Astrocyte (in vitro differentiated cells and primary cell): Measurements from ENCODE around the gene PEX14. TPM values are rescaled to one million over a fixed set of nuclear protein-coding genes. Genes with fewer than 3 reads are reported as not detected.

Experiments used
- DNase-seq: peaks from one replicate; pipeline ENCODE4 v3.0.0-alpha.2; 2010; ENCODE audit warnings: low read depth
- FAIRE-seq: peaks from 2 replicates; lab custom pipeline; 2011; peaks lifted over from hg19 to GRCh38; lab: Jason Lieb, UNC
- H2AFZ ChIP-seq: 2 replicates; pipeline ENCODE4 v1.6.0; 2012; ENCODE audit warnings: low read depth, low read length, inconsistent platforms
- H3K27ac ChIP-seq: 2 replicates; pipeline ENCODE4 v1.5.1; 2011; ENCODE audit warnings: low read depth, low read length, inconsistent platforms
- H3K27me3 ChIP-seq: 2 replicates; pipeline ENCODE4 v1.6.0; 2011; ENCODE audit warnings: low read length, inconsistent platforms; ENCODE audit not compliant: insufficient read depth
- H3K36me3 ChIP-seq: 2 replicates; pipeline ENCODE4 v1.5.1; 2011; ENCODE audit warnings: low read length, inconsistent platforms; ENCODE audit not compliant: insufficient read depth
- H3K4me1 ChIP-seq: 2 replicates; pipeline ENCODE4 v1.5.1; 2011; ENCODE audit warnings: low read length, inconsistent platforms; ENCODE audit not compliant: insufficient read depth
- H3K4me2 ChIP-seq: 2 replicates; pipeline ENCODE4 v1.6.0; 2012; ENCODE audit warnings: low read length, inconsistent platforms
- H3K4me3 ChIP-seq: 2 replicates; pipeline ENCODE4 v1.5.1; 2011; ENCODE audit warnings: low read depth, mild to moderate bottlenecking, low read length, inconsistent platforms; ENCODE audit not compliant: insufficient read depth
- H3K79me2 ChIP-seq: 2 replicates; pipeline ENCODE4 v1.6.0; 2012; ENCODE audit warnings: mild to moderate bottlenecking, low read length, inconsistent platforms; ENCODE audit not compliant: insufficient read depth
- H3K9ac ChIP-seq: 2 replicates; pipeline ENCODE4 v1.6.0; 2012; ENCODE audit warnings: mild to moderate bottlenecking, low read length, inconsistent platforms
- H3K9me3 ChIP-seq: 2 replicates; pipeline ENCODE4 v1.5.1; 2012; ENCODE audit warnings: low read depth, mild to moderate bottlenecking, low read length, inconsistent platforms; ENCODE audit not compliant: insufficient read depth
- H4K20me1 ChIP-seq: 2 replicates; pipeline ENCODE4 v1.6.0; 2012; ENCODE audit warnings: low read length, inconsistent platforms; ENCODE audit not compliant: insufficient read depth
- H3K27ac Mint-ChIP-seq: one replicate; pipeline ENCODE4 v1.8.0; 2021; ENCODE audit warnings: mild to moderate bottlenecking, mixed read lengths; ENCODE audit not compliant: unreplicated experiment
- H3K27me3 Mint-ChIP-seq: one replicate; pipeline ENCODE4 v1.8.0; 2021; ENCODE audit warnings: low read depth, mixed read lengths; ENCODE audit not compliant: unreplicated experiment
- H3K36me3 Mint-ChIP-seq: one replicate; pipeline ENCODE4 v1.8.0; 2021; ENCODE audit warnings: low read depth, mixed read lengths; ENCODE audit not compliant: unreplicated experiment
- H3K4me1 Mint-ChIP-seq: one replicate; pipeline ENCODE4 v1.8.0; 2021; ENCODE audit warnings: low read depth, mixed read lengths; ENCODE audit not compliant: unreplicated experiment
- H3K4me3 Mint-ChIP-seq: one replicate; pipeline ENCODE4 v1.8.0; 2021; ENCODE audit warnings: mild to moderate bottlenecking, moderate library complexity, mixed read lengths; ENCODE audit not compliant: unreplicated experiment
- H3K9me3 Mint-ChIP-seq: one replicate; pipeline ENCODE4 v1.8.0; 2021; ENCODE audit warnings: mild to moderate bottlenecking, mixed read lengths; ENCODE audit not compliant: unreplicated experiment
- CTCF ChIP-seq: IDR thresholded peaks from 2 replicates; pipeline ENCODE4 v1.5.1; 2011; ENCODE audit warnings: low read depth, mild to moderate bottlenecking, inconsistent platforms, low read length, moderate library complexity; ENCODE audit not compliant: insufficient read depth
- EZH2 ChIP-seq: IDR thresholded peaks from 2 replicates; pipeline ENCODE4 v1.6.1; 2012; ENCODE audit warnings: mild to moderate bottlenecking, low read length, inconsistent platforms; ENCODE audit not compliant: insufficient read depth
- total RNA-seq: library from RNA; stranded (reverse); gene quantifications from 2 replicates; pipeline ENCODE4 v1.2.1, GENCODE V29; 2021

PEX14 gene
- total RNA-seq, 1 donor from 2014 or later, result 23.3 TPM

DNA sequence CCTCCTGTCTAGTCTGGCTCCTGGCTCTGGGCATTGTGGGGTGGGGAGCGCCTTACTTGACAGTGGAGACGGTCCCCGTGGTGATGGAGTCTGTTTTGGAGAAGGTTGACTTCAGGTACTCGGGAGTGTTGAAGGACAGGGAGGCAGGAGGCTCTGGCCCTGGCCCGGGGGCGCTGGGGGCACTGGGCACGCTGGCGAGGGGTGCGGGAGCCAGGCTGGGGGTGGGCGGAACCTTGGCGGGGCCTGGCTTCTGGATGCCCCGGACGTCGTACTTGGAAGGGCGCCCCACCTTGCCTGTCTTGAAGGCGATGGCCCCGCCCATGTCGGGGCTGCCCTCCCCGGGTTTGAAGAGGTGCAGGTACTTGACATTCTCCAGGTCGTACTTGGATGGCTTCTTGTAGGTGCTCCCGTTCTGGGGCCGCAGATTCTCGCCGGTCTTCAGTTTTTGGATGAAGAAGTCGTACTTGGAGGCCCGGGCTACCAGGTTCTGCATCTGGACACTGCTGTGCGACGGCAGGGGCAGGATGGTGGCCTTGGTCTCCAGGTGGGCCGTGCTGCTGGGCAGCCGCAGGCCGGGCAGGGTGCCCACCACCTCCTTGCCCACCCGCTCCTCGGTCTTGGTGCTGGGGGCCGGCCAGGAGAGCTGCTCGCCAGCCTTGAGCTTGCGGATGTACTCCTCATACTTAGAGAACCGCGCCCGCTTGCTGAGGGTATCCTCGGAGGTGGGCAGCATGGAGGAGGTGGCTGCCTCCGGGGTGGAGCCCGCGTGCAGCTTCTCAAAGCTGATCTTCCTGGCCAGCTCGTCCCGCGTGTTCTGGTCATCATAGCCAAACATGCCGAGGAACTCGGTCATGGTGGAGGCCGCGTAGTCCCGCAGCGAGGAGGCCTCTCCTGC, 185.1 kb downstream of the PEX14 start:
- H3K4me1 ChIP-seq, result no peaks in the 10 kb centered on the region

DNA sequence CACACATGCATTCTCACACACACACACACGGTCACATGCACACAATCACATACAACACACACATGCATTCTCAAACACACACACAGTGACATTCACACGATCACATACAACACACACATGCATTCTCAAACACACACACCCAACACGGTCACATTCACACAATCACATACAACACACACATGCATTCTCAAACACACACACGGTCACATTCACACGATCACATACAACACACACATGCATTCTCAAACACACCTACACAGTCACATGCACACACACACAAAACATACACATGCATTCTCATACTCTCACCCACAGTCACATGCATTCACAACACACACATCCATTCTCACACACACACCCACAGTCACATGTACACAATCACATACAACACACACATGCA, 186.7 kb downstream of the PEX14 start:
- DNase-seq (no peak), FAIRE-seq (peak; percentile 34)
- Histone ChIP-seq H3K4me3 (no peak overlapping the region), H3K9me3 (no peaks in the 10 kb centered on the region), H4K20me1 (peaks cover 6% of the 10 kb centered on the region), H3K79me2 (no peaks in the 10 kb centered on the region), H3K27me3 (no peaks in the 10 kb centered on the region), H3K4me2 (no peak overlapping the region), H3K27ac (no peak overlapping the region), H3K4me1 (no peaks in the 10 kb centered on the region), H3K9ac (no peak overlapping the region), H2AFZ (no peak overlapping the region), H3K36me3 (no peaks in the 10 kb centered on the region)
- Mint-ChIP-seq H3K4me1 (no peaks in the 10 kb centered on the region), H3K36me3 (peaks cover 2% of the 10 kb centered on the region), H3K9me3 (no peaks in the 10 kb centered on the region), H3K4me3 (no peak overlapping the region), H3K27ac (no peak overlapping the region), H3K27me3 (peaks cover 6% of the 10 kb centered on the region)
- TF ChIP-seq CTCF, result no peak
- no peak for TF ChIP-seq EZH2

More for the DNA sequence above, 185.1 kb downstream of the PEX14 start:
- no peak overlapping the region for H3K4me3 Mint-ChIP-seq
- no peak overlapping the region for H3K4me2 ChIP-seq
- H3K36me3 ChIP-seq, result no peaks in the 10 kb centered on the region
- H3K27me3 ChIP-seq, result no peaks in the 10 kb centered on the region
- no peak overlapping the region for H3K9ac ChIP-seq
- H3K27ac ChIP-seq, result no peak overlapping the region
- H3K79me2 ChIP-seq, result no peaks in the 10 kb centered on the region
- H3K9me3 Mint-ChIP-seq, result no peaks in the 10 kb centered on the region
- DNase-seq (no peak), FAIRE-seq (no peak)
- no peaks in the 10 kb centered on the region for H3K4me1 Mint-ChIP-seq
- TF ChIP-seq EZH2 (no peak), CTCF (no peak)
- no peak overlapping the region for H3K4me3 ChIP-seq
- peaks cover 6% of the 10 kb centered on the region for H4K20me1 ChIP-seq
- no peaks in the 10 kb centered on the region for H3K9me3 ChIP-seq
- no peak overlapping the region for H2AFZ ChIP-seq
- peaks cover 6% of the 10 kb centered on the region for H3K27me3 Mint-ChIP-seq
- H3K27ac Mint-ChIP-seq, result no peak overlapping the region
- no peaks in the 10 kb centered on the region for H3K36me3 Mint-ChIP-seq

DNA sequence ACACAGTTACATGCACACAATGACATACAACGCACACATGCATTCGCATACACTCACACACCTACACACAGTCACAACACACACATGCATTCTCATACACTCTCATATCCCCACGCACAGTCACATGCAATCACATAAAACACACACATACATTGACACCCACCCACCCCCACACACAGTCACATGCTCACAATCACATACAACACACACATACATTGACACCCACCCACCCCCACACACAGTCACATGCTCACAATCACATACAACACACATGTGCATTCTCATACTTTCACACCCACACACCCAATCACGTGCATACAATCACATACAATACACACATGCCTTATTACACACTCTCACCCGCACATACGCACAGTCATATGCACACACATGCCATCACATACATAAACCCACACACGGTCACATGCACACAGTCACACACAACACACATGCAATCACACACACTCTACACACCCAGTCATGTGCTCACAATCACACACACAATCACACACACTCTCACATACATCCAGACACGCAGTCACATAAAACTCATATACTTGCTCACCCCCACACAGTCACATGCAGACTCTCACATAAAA, 187.4 kb downstream of the PEX14 start:
- Mint-ChIP-seq H3K36me3 (peaks cover 2% of the 10 kb centered on the region), H3K4me1 (no peaks in the 10 kb centered on the region), H3K4me3 (no peak overlapping the region), H3K27ac (no peak overlapping the region), H3K9me3 (no peaks in the 10 kb centered on the region), H3K27me3 (peaks cover 9% of the 10 kb centered on the region)
- TF ChIP-seq CTCF (no peak), EZH2 (no peak)
- H3K4me3 ChIP-seq, result no peak overlapping the region
- no peaks in the 10 kb centered on the region for H3K4me1 ChIP-seq
- FAIRE-seq (no peak), DNase-seq (no peak)
- H3K36me3 ChIP-seq, result no peaks in the 10 kb centered on the region
- no peaks in the 10 kb centered on the region for H3K9me3 ChIP-seq
- peaks cover 6% of the 10 kb centered on the region for H4K20me1 ChIP-seq
- no peak overlapping the region for H3K4me2 ChIP-seq
- H3K9ac ChIP-seq, result no peak overlapping the region
- H2AFZ ChIP-seq, result no peak overlapping the region
- no peaks in the 10 kb centered on the region for H3K27me3 ChIP-seq
- H3K79me2 ChIP-seq, result no peaks in the 10 kb centered on the region
- no peak overlapping the region for H3K27ac ChIP-seq
